ENCODE data around the gene ATRNL1. TPM values are rescaled to one million over a fixed set of nuclear protein-coding genes. Genes with fewer than 3 reads are reported as not detected.

The ATRNL1 gene
- polyA plus RNA-seq, 1 of the 3 experiments (the other 2 are of a cell fraction) = 0.67 TPM

DNA sequence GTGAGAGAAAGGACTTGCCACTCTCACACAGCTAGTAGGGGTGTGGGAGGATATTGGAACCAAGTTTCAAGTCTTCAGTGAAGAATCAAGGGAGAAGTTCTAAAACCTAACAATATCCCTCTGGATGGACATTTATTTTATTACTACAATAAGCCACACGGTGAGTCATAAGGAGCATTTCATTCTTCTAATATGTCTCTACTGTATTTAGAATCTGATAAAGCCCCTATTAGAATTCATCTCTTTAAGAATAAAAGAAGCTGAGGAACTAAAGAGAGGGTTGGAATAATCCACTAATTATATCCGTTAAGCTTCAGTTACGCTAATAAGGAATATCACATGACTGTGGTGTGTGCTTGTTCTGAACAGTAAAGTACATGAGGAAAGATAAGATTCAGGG, 40.9 kb upstream of the ATRNL1 start:
- DNase-seq = no peak
- TF ChIP-seq MXI1 (IDR thresholded peaks at IDR 0.05; ENCODE audit: low read depth, low read length) = no peak
- TF ChIP-seq, protein P1, sequence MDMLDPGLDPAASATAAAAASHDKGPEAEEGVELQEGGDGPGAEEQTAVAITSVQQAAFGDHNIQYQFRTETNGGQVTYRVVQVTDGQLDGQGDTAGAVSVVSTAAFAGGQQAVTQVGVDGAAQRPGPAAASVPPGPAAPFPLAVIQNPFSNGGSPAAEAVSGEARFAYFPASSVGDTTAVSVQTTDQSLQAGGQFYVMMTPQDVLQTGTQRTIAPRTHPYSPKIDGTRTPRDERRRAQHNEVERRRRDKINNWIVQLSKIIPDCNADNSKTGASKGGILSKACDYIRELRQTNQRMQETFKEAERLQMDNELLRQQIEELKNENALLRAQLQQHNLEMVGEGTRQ (IDR thresholded peaks at IDR 0.05; ENCODE audit: borderline replicate concordance, low read depth, low read length) = no peak
- no peak for TF ChIP-seq NFIC (IDR thresholded peaks at IDR 0.05; ENCODE audit: borderline replicate concordance)
- no peak for TF ChIP-seq FOXM1 (IDR thresholded peaks at IDR 0.05; ENCODE audit: low read depth)
- no peak for TF ChIP-seq FOSL2 (IDR thresholded peaks at IDR 0.05; ENCODE audit: borderline replicate concordance, low read depth)
- TF ChIP-seq TCF12 (IDR thresholded peaks at IDR 0.05) = no peak
- TF ChIP-seq, protein P2, sequence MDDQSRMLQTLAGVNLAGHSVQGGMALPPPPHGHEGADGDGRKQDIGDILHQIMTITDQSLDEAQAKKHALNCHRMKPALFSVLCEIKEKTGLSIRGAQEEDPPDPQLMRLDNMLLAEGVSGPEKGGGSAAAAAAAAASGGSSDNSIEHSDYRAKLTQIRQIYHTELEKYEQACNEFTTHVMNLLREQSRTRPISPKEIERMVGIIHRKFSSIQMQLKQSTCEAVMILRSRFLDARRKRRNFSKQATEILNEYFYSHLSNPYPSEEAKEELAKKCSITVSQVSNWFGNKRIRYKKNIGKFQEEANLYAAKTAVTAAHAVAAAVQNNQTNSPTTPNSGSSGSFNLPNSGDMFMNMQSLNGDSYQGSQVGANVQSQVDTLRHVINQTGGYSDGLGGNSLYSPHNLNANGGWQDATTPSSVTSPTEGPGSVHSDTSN (IDR thresholded peaks at IDR 0.05) = no peak
- no peak for TF ChIP-seq FOXJ3 (CRISPR knock-in tag; IDR thresholded peaks at IDR 0.05)
- TF ChIP-seq SMC3 (IDR thresholded peaks at IDR 0.05; ENCODE audit: low read depth, low read length) = no peak
- TF ChIP-seq, protein P3, sequence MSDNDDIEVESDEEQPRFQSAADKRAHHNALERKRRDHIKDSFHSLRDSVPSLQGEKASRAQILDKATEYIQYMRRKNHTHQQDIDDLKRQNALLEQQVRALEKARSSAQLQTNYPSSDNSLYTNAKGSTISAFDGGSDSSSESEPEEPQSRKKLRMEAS (IDR thresholded peaks at IDR 0.05; ENCODE audit: low read depth) = no peak
- no peak for TF ChIP-seq GATA2 (CRISPR knock-in tag; IDR thresholded peaks at IDR 0.05)
- TF ChIP-seq RAD21 (IDR thresholded peaks at IDR 0.05; ENCODE audit: low read length) = no peak
- peaks cover 0 to 8% of the 10 kb centered on the region in 2 experiments; a peak in 2 of 4 replicates for H3K4me1 ChIP-seq (ENCODE audit: control insufficient read depth in 1 of 2, insufficient read depth in 2 of 2, low read depth in 1 of 2, low read length in 1 of 2)
- no peaks in the 10 kb centered on the region for H3K9me3 ChIP-seq
- ChIA-PET CTCF (no interaction called here), POLR2A (no interaction called here)
- no peaks in the 10 kb centered on the region for H3K27me3 ChIP-seq (ENCODE audit: insufficient read depth)
- H3K27ac ChIP-seq (ENCODE audit: low read depth in 2 of 2, low read length in 1 of 2) = no peak overlapping the region
- no peak overlapping the region for H2AFZ ChIP-seq (ENCODE audit: low read depth)
- H3K4me3 ChIP-seq (ENCODE audit: low read depth in 2 of 2, low read length in 1 of 2) = no peak overlapping the region
- H3F3A ChIP-seq (replicated peaks; ENCODE audit: insufficient read depth) = no peaks in the 10 kb centered on the region
- H3K79me2 ChIP-seq (ENCODE audit: insufficient read depth) = no peaks in the 10 kb centered on the region
- H3K9me2 ChIP-seq = no peaks in the 10 kb centered on the region
- WGBS (ENCODE audit: low lambda C conversion rate) = 84% methylated on average over 3 of the region's 3 CpGs
- H4K20me1 ChIP-seq (ENCODE audit: insufficient read depth) = no peaks in the 10 kb centered on the region
- no peak overlapping the region for H3K9ac ChIP-seq
- H3K36me3 ChIP-seq (replicated peaks in 1 of 2; ENCODE audit: control insufficient read depth in 1 of 2, insufficient read depth in 2 of 2, low read length in 1 of 2) = no peaks in the 10 kb centered on the region
- H3K4me2 ChIP-seq = no peak overlapping the region

DNA sequence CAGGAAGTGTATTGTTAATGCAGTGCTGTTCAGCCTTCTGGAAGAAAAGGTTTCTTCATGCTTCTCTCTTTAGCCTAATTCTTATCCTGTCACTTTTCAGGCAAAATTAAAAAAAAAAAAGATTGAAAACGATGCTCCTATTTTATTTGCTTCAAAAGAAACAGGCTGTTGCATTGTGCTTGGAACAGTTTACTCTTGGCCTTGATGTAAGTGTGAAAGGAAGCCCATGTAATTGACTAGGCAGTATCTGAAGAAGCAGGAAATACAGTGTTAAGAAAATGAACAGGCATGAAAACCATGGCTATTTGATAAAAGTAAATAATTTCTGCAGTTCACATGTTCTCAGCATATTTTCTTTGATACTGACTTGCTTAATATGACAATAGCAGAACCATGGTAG, 40.4 kb upstream of the ATRNL1 start:
- no peak for DNase-seq
- Histone ChIP-seq H3K27me3 (ENCODE audit: insufficient read depth) (no peaks in the 10 kb centered on the region), H3F3A (replicated peaks; ENCODE audit: insufficient read depth) (no peaks in the 10 kb centered on the region), H3K4me3 (ENCODE audit: low read depth in 2 of 2, low read length in 1 of 2) (no peak overlapping the region), H2AFZ (ENCODE audit: low read depth) (no peak overlapping the region), H3K36me3 (replicated peaks in 1 of 2; ENCODE audit: control insufficient read depth in 1 of 2, insufficient read depth in 2 of 2, low read length in 1 of 2) (no peaks in the 10 kb centered on the region), H3K4me2 (no peak overlapping the region), H3K9me3 (no peaks in the 10 kb centered on the region), H3K79me2 (ENCODE audit: insufficient read depth) (no peaks in the 10 kb centered on the region), H3K4me1 (ENCODE audit: control insufficient read depth in 1 of 2, insufficient read depth in 2 of 2, low read depth in 1 of 2, low read length in 1 of 2) (peaks cover 0 to 8% of the 10 kb centered on the region in 2 experiments; a peak in 2 of 4 replicates), H4K20me1 (ENCODE audit: insufficient read depth) (no peaks in the 10 kb centered on the region), H3K9ac (no peak overlapping the region), H3K27ac (ENCODE audit: low read depth in 2 of 2, low read length in 1 of 2) (no peak overlapping the region), H3K9me2 (no peaks in the 10 kb centered on the region)
- WGBS (ENCODE audit: low lambda C conversion rate) = 25% methylated on average over 1 of the region's 1 CpG
- POLR2A ChIA-PET = no interaction called here
- CTCF ChIA-PET = no interaction called here
- no peak for TF ChIP-seq REST (IDR thresholded peaks at IDR 0.05; ENCODE audit: low read depth, low read length)
- TF ChIP-seq CHD2 (IDR thresholded peaks at IDR 0.05; ENCODE audit: low read length, partially characterized antibody) = no peak
- TF ChIP-seq IRF3 (IDR thresholded peaks at IDR 0.05; ENCODE audit: low read depth, low read length) = no peak
- no peak for TF ChIP-seq FOXJ3 (CRISPR knock-in tag; IDR thresholded peaks at IDR 0.05)
- no peak for TF ChIP-seq GABPA (IDR thresholded peaks at IDR 0.05; ENCODE audit: low read depth)
- TF ChIP-seq, protein P3 (IDR thresholded peaks at IDR 0.05; ENCODE audit: low read depth) = no peak
- no peak for TF ChIP-seq YY1 (IDR thresholded peaks at IDR 0.05; ENCODE audit: low read depth)
- TF ChIP-seq, protein P1 (IDR thresholded peaks at IDR 0.05; ENCODE audit: borderline replicate concordance, low read depth, low read length) = no peak
- TF ChIP-seq MXI1 (IDR thresholded peaks at IDR 0.05; ENCODE audit: low read depth, low read length) = no peak
- TF ChIP-seq SMC3 (IDR thresholded peaks at IDR 0.05; ENCODE audit: low read depth, low read length) = no peak
- TF ChIP-seq TCF12 (IDR thresholded peaks at IDR 0.05) = no peak
